GM23248 (cell line): ENCODE results near the gene ELMOD1. TPM values are rescaled to one million over a fixed set of nuclear protein-coding genes. Genes with fewer than 3 reads are reported as not detected.

Experiments
- DNase-seq: peaks from one replicate; pipeline ENCODE4 v3.0.0-alpha.2; 2015
- H2AFZ ChIP-seq: fragments of 200-600 bp; sonication (generic); 2 replicates; pipeline ENCODE4 v1.6.1; 2016; ENCODE audit warnings: antibody characterized with exemption
- H3F3A ChIP-seq: fragments of 200-600 bp; sonication (generic); 2 replicates; pipeline ENCODE4 v1.6.1; 2016; ENCODE audit warnings: mild to moderate bottlenecking, antibody characterized with exemption, mixed run types; ENCODE audit not compliant: insufficient read depth
- H3K27ac ChIP-seq: fragments of 200-600 bp; sonication (generic); 2 replicates; pipeline ENCODE4 v1.5.1; 2016; ENCODE audit warnings: mild to moderate bottlenecking
- H3K27me3 ChIP-seq: fragments of 200-600 bp; sonication (generic); replicated peaks from 2 replicates; pipeline ENCODE4 v1.6.1; 2016; ENCODE audit warnings: mild to moderate bottlenecking; ENCODE audit not compliant: insufficient read depth
- H3K36me3 ChIP-seq: fragments of 200-600 bp; sonication (generic); 2 replicates; pipeline ENCODE4 v1.6.1; 2016; ENCODE audit warnings: low read depth, mild to moderate bottlenecking
- H3K4me1 ChIP-seq: fragments of 200-600 bp; sonication (generic); 2 replicates; pipeline ENCODE4 v1.6.1; 2016; ENCODE audit warnings: mild to moderate bottlenecking; ENCODE audit not compliant: insufficient read depth
- H3K4me2 ChIP-seq: fragments of 200-600 bp; sonication (generic); one replicate; pipeline ENCODE4 v1.6.1; 2016; ENCODE audit warnings: mild to moderate bottlenecking; ENCODE audit not compliant: unreplicated experiment
- H3K4me3 ChIP-seq: fragments of 200-600 bp; sonication (generic); 2 replicates; pipeline ENCODE4 v1.5.1; 2016; ENCODE audit warnings: mild to moderate bottlenecking
- H3K79me2 ChIP-seq: fragments of 200-600 bp; sonication (generic); 2 replicates; pipeline ENCODE4 v1.6.1; 2016; ENCODE audit warnings: mild to moderate bottlenecking; ENCODE audit not compliant: insufficient read depth
- H3K9ac ChIP-seq: fragments of 200-600 bp; sonication (generic); 2 replicates; pipeline ENCODE4 v1.6.1; 2016; ENCODE audit warnings: mild to moderate bottlenecking
- H3K9me2 ChIP-seq: fragments of 200-600 bp; sonication (generic); 2 replicates; pipeline ENCODE4 v1.6.1; 2016; ENCODE audit warnings: mixed run types, mild to moderate bottlenecking, moderate library complexity; ENCODE audit not compliant: insufficient read depth
- H3K9me3 ChIP-seq: fragments of 200-600 bp; sonication (generic); one replicate; pipeline ENCODE4 v1.6.1; 2017; ENCODE audit warnings: low read depth
- H4K20me1 ChIP-seq: fragments of 200-600 bp; sonication (generic); 2 replicates; pipeline ENCODE4 v1.6.0; 2016; ENCODE audit not compliant: insufficient read depth
- EZH2 ChIP-seq: fragments of 200-600 bp; sonication (generic); IDR thresholded peaks from 2 replicates; pipeline ENCODE4 v1.6.1; 2018; ENCODE audit warnings: antibody characterized with exemption, mild to moderate bottlenecking; ENCODE audit not compliant: insufficient read depth, poor library complexity, severe bottlenecking
- EZH2phosphoT487 ChIP-seq: fragments of 200-600 bp; sonication (generic); IDR thresholded peaks from 2 replicates; pipeline ENCODE4 v1.6.1; 2018; ENCODE audit warnings: antibody characterized with exemption, moderate library complexity, mild to moderate bottlenecking, low read depth; ENCODE audit not compliant: insufficient read depth
- WGBS, 2 experiments: methylation state at CpG; one replicate each; pipeline ENCODE4 v1.1.6; 2015 to 2017; ENCODE audit warnings: low lambda C conversion rate in 2 of 2, low coverage in 1 of 2; ENCODE audit errors: missing lambda C conversion rate in 2 of 2; 5-methylcytosine and 5-hydroxymethylcytosine counted together
- in situ Hi-C: fragments of 300-500 bp; cut with MboI; formaldehyde crosslinking; loops from 2 replicates; pipeline ENCODE4 v1.15.0; 2020
- polyA plus RNA-seq: library from polyadenylated mRNA; unstranded; fragments of >200 nt; fragmentation: Nextera tagmentation; extraction: Ambion mirVana; gene quantifications from 2 replicates; pipeline ENCODE4 v1.2.1, GENCODE V29; 2016
- total RNA-seq: library from RNA; depleted of rRNA; stranded (reverse); fragments of >200 nt; shearing (Covaris generic); gene quantifications from 2 replicates; pipeline ENCODE4 v1.2.3, GENCODE V29; 2014

The ELMOD1 gene
- total and polyA plus RNA-seq, 2 experiments from 2014 or later: 0.51 TPM; not detected in 1

DNA sequence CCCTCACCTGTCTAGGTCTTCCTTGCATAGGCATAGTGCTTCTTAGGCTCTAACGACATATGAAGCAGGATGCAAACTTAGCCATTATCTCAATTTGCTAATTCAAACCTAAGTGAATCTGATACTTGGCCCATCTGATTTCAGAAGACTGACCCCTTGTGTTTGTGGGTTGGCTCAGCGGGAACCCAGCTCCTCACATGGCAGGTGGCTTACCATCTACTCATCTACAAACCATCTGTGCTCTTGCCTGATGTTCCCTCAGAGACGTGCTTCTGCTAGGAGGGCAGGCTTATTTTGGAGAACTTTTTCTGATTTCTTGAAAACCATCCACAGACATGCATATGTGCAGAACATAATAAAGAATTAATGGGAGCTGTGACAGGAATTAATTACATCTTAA lies 15.2 kb downstream of the ELMOD1 start:
- Histone ChIP-seq H2AFZ (no peak overlapping the region), H3K4me1 (no peaks in the 10 kb centered on the region), H3K9me3 (no peaks in the 10 kb centered on the region), H4K20me1 (no peaks in the 10 kb centered on the region), H3K79me2 (no peaks in the 10 kb centered on the region), H3K9me2 (no peaks in the 10 kb centered on the region), H3K4me2 (no peak overlapping the region), H3F3A (no peaks in the 10 kb centered on the region), H3K27ac (no peak overlapping the region), H3K9ac (no peak overlapping the region), H3K4me3 (no peak overlapping the region), H3K27me3 (peaks cover 18% of the 10 kb centered on the region), H3K36me3 (no peaks in the 10 kb centered on the region)
- WGBS, 2 experiments: 48 to 56% methylated on average over 3 of the region's 3 CpGs
- no peak for DNase-seq
- TF ChIP-seq EZH2phosphoT487 (no peak), EZH2 (no peak)
- in situ Hi-C loops: no loop called here

DNA sequence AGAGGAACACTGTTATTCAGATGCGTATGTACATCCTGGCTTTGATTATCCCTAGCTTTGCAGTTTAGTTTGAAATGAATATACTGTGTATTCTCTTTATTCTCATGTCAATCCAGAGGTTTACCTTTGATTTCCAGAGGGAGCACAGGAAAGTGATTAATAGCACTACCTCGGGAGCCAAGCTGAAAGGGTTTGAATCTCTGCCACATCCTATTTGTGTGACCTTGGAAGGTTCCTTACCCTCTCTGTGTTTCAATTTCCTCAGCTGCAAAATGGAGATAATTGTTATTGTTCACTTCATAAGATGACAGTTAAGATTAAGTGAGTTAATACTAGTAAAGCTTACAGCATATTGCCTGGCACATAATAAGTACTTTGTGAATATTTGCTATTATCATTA lies 17.9 kb downstream of the ELMOD1 start:
- Histone ChIP-seq H3K4me1 (no peaks in the 10 kb centered on the region), H4K20me1 (no peaks in the 10 kb centered on the region), H3K4me2 (no peak overlapping the region), H3K9me3 (no peaks in the 10 kb centered on the region), H3K9ac (no peak overlapping the region), H2AFZ (no peak overlapping the region), H3K79me2 (no peaks in the 10 kb centered on the region), H3K9me2 (no peaks in the 10 kb centered on the region), H3K27me3 (peaks cover 22% of the 10 kb centered on the region), H3F3A (no peaks in the 10 kb centered on the region), H3K27ac (no peak overlapping the region), H3K4me3 (no peak overlapping the region), H3K36me3 (no peaks in the 10 kb centered on the region)
- TF ChIP-seq EZH2phosphoT487: no peak
- no peak for TF ChIP-seq EZH2
- no peak for DNase-seq
- in situ Hi-C loops: no loop called here
- 40 to 51% methylated on average over 2 of the region's 2 CpGs for WGBS, 2 experiments

DNA sequence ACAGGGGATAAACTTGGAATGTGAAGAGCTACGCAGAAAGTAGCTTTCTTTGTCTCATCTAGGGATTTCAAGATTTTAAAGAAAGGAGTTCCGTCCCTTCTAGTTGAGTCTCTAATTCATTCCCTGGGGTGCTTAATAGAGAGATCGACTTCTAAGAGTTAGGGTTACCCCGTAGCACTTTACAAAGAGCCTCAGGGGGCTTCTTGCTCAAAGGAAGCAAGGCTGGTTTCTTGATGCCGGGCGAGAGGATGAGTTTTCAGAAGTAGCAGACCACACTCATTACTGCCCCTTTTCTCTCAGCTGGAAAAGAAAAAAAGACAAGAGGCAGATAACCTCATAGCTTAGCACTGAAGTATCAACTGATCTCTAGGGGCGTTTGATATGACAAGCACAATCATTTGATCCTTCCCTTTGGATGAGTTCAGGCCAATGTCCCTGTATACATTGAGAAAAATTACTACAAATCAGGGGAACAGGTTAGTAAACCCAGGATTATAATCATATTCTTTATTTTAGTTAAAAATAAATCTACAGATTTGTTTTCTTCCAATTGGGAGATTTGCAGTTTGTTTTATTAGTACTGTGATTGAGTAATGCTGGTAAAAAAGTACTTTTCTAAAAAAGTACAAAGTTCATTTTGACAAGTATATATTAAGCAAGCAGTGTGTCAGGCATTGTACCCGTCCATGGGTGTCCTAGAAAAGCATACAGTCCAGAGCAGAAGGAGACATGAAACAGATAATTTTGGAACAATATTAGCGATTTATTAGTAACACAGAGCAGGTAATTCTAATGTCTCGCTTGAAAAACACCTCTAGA lies 18.7 kb downstream of the ELMOD1 start:
- peaks cover 19% of the 10 kb centered on the region for H3K27me3 ChIP-seq
- H3K27ac ChIP-seq: no peak overlapping the region
- H3F3A ChIP-seq: no peaks in the 10 kb centered on the region
- no peak overlapping the region for H3K4me2 ChIP-seq
- no peak overlapping the region for H3K9ac ChIP-seq
- H4K20me1 ChIP-seq: no peaks in the 10 kb centered on the region
- no peaks in the 10 kb centered on the region for H3K4me1 ChIP-seq
- TF ChIP-seq EZH2 (no peak), EZH2phosphoT487 (no peak)
- no peaks in the 10 kb centered on the region for H3K9me2 ChIP-seq
- H3K79me2 ChIP-seq: no peaks in the 10 kb centered on the region
- no peak overlapping the region for H2AFZ ChIP-seq
- H3K36me3 ChIP-seq: no peaks in the 10 kb centered on the region
- H3K9me3 ChIP-seq: no peaks in the 10 kb centered on the region
- no peak overlapping the region for H3K4me3 ChIP-seq
- in situ Hi-C loops: no loop called here
- 58 to 60% methylated on average over 10 of the region's 10 CpGs for WGBS, 2 experiments
- no peak for DNase-seq

DNA sequence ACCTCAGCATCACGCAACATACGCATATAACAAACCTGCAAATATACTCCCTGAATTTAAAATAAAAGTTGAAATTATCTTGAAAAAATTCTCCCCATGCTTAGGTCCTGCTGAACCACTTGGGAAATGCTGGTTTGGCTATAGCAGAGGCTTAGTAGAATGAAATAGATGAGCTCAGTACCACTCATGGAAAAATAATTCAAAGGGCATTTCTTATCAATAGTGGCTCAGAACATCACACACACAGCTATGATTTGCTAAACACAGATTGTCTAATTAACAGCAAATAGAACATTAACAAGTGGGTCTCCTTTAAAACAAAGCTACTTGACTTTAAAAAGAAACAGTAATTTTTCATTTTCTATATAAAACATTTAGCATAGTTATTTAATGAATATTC lies 21.5 kb downstream of the ELMOD1 start:
- no peak for DNase-seq
- Histone ChIP-seq H3K9me3 (no peaks in the 10 kb centered on the region), H4K20me1 (no peaks in the 10 kb centered on the region), H3F3A (no peaks in the 10 kb centered on the region), H3K9me2 (no peaks in the 10 kb centered on the region), H3K79me2 (no peaks in the 10 kb centered on the region), H3K36me3 (no peaks in the 10 kb centered on the region), H3K4me3 (no peak overlapping the region), H3K27me3 (peaks cover 16% of the 10 kb centered on the region; the same call in 1 of the 2 replicates), H3K4me2 (no peak overlapping the region), H3K9ac (no peak overlapping the region), H2AFZ (no peak overlapping the region), H3K27ac (no peak overlapping the region), H3K4me1 (no peaks in the 10 kb centered on the region)
- 78 to 81% methylated on average over 2 of the region's 2 CpGs for WGBS, 2 experiments
- in situ Hi-C loops: no loop called here
- no peak for TF ChIP-seq EZH2phosphoT487
- no peak for TF ChIP-seq EZH2
